GM10847 (cell line): ENCODE measurements around the gene TUBB2B.

Experiments used
- POLR2A ChIP-seq: IDR thresholded peaks from 2 replicates; pipeline ENCODE4 v1.6.1; 2011; ENCODE audit not compliant: insufficient read length; ENCODE audit errors: extremely low read depth

Gene TUBB2B

DNA sequence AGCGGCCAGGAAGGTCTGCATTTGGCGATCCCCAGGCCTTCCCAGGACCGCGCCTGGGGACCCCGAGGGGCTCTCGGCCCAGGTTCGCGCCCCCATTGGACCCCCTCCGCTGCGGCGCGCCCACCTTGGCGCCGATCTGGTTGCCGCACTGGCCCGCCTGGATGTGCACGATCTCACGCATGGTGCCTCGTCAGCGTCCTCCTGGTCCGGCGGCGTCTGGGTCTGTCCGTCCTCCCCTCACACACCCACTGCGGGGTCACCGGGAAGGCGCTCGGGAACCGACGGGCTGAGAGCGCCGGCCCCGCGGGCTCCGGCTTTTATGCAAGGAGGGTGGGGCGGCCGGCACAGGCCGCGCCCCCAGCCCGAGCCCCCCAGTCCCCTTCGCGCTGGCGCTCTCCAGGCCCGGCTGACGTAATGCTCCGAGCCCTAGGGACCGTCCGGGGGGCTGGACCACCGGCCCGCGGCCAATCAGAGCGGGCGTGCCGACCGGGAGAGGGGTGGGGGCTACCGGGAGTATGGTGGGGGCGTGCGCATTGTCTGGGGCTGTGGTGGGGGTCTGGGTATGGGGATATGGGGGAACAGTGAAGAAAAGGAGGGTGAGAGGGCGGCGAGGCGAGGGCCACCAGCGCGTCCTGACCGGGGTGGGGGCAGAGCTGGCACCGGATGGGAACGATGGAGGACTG, at the start of gene TUBB2B:
Gene TUBB2B (minus strand): TSS at position 291 of the 683 bp plus-strand sequence. CDS start 110 bp downstream, at position 181.
- peak; percentile 92 for TF ChIP-seq POLR2A

DNA sequence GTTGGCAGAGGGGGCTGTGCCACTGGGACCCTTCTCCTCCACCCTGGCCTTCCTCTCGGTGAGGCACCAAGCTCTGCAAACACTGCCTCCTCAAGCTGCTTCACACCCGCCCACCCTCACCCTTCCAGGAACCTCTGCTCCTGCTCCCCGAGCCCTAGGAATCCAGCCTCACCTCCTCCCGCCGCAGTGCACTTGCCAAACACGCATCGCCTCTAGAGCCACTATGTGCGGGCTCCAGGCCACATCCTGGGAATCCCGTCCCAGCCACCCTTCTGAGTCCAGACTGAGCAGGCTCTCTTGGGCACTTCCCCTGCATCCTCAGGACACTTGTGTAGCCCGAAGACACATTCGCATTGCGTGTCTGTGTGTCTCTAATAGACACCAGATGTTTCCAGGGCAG, 49.8 kb upstream of the TUBB2B start:
- TF ChIP-seq POLR2A = no peak

DNA sequence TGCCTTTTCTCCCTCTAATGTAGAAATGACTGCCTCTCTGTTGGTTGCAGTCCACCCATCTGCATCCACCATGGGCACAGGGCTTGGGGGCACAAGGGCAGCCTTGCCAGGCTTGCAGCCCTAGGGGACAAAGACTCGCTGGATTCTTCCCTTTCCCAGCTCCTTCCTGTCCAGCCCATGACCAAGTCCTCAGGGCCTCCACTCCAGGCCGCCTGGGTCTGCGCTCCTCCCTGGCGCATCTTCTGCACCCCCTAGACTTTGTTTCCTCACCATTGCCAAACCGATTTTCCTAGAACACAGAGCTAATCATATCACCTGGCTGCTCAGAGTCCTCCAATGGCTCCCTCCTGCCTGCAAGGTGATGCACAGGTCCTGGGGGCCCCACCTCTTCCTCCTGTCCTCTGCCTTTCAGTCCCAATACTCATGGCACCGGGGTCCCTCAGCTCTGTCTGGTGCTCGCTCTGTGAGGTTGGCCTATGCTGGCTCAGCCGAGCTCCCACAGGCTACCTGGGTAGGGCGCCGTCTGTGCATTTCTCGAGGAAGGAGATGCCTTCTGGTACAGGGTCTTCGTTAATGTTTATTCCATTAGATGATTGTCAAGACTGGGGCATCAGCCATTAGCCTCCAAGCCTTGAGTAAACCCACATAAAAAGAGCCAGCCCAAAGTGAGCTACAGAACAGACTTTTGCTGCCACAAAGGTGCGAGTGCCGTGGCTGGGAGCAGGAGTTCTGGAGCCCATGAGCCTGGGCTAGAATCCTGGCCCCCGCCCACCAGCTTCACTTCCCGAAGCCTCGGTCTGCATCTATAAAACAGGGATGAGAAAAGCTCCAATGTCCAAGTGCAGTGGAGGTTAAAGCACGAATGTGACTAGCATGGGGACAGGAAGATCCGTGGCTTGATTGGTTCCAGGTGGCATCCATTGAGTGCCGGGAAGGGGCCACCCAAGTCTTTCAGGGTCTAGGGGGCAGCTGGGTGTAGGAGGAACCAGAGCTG, 49.0 kb upstream of the TUBB2B start:
- no peak for TF ChIP-seq POLR2A

DNA sequence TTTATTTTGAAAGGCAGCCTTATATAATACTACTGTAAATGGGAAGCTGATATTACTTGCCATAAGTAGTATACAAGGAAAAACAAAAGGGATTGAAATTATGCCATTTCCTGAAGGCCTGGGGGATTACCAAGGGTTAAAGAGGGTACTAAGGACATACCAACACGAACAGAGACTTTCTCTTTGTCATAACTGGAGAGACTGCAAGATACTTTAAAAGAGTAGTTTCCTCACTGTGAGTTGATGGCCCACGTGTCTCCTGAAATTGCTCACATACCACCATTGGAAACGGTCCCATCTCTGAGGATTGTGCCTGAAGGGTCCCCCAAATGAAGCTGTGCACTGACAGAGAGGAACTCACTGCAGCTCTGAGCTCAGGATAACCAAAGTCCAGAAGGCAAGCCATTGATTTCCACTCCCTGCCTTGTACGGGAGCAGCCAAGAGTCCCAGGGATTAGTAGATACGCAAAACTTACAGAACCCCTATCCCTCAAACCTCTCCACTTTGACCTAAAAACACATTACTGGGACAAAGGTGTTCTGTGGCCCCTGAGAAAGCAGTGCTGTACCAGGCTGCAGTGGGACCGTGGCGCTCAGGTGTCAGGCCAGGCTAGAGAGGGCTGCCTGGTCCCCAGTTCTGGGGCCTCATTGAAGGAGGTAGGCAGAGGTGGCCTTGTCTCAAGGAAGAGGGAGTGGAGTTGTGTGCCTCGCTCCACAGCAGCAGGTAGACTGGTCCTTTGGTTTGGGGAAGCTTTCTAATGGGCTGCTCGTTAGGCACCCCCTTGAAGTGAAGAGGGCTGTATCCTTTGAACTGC, 46.5 kb upstream of the TUBB2B start:
- TF ChIP-seq POLR2A = no peak

DNA sequence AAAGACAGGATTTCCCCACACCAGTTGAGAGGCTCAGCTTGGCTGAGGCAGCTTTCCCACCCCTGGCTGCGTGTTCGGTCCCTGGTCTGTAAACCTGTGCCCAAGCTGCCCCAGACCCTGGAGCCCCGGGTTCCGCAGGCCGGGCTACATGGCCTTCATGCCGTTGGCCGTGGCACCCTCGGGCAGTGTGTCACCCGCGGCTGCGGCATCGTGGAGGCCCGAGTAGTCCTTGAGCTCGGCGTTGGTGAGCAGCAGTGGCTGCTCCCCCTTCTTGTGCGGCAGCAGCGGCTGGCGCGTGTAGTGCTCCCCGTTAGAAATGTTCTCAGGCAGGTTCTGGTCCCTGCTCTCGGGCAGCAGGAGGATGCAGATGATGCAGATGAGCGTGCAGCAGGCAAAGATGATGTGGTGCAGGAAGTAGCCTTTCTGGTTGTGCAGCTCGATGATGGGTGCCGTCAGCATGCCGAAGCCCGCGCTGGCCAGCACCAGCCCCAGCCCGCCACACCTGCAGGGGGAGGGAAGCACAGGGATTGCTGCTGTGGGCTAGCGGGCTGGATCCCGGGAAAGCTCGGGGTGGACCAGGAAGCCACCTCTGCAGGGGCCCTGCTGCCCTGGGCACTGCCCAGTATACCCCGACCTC, 45.6 kb upstream of the TUBB2B start:
- no peak for TF ChIP-seq POLR2A

DNA sequence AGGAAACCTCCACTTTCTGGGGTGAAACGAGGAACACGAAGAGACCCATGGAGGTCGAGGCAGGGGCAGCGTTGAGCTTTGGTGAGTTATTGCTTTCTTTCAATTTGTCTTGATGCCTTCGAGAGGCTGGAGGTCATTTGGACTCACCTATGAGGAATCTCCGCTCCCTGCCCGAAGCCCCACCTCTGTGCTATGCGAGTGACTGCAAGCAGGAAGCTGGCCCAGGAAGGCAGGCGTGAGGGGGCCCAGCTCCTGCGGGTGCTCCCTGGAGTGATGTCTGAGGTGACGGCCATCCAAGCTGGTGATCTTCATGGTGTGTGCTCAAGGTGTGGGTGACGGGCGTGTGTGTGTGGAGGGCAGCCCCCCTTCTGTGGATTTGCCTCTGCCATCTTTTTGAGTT, 44.3 kb upstream of the TUBB2B start:
- no peak for TF ChIP-seq POLR2A

DNA sequence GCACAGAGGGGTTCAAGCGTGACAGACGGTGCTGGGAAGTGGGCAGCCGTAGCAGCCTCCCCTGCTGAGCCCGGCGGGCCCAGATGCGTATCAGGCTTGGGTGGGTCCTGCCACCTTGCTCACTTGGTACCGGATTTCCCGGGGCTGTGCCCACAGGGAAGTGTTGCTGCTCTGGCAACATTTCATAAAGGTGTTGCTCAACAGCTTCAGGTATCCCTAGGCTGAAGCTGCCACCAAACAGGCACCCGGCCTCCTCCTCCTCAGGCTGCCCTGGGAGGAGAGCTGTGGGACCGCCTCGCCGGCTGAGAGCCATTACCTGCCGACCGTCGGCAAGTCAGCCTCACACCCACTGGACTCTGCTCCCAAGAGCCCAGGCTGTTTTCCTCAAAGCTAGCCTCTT, 42.8 kb upstream of the TUBB2B start:
- no peak for TF ChIP-seq POLR2A

DNA sequence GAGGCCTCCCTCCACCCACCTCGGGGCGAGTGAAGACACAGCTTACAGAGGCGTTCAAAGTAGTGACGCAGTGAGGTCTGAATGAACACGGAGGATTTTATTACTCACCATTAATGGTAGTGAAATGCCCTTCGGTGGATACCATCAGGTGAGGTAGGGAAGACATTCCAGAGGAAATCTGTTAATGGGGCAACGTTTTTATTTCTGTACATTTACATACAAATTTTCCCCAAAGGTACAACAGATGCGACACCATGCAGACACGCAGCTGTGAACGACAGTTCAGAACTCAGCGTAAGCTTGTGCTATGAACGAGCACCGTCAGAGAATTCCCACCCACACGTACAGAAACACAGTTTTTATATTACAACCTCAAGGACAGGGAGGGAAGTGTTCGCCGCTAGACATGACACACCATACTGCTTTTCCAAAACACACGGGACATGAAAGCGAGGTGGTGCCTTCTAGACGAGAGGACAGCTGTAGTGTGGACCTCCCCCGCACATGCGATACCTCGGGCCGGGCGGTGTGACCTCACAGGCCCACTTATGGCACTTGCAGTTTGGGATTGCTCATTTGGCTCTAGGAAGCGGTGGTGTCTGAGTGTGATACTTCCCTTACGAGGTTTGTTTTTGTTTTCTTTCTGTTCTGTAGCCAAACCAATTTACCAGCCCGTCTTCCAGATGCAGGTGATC, 42.0 kb upstream of the TUBB2B start:
- no peak for TF ChIP-seq POLR2A

DNA sequence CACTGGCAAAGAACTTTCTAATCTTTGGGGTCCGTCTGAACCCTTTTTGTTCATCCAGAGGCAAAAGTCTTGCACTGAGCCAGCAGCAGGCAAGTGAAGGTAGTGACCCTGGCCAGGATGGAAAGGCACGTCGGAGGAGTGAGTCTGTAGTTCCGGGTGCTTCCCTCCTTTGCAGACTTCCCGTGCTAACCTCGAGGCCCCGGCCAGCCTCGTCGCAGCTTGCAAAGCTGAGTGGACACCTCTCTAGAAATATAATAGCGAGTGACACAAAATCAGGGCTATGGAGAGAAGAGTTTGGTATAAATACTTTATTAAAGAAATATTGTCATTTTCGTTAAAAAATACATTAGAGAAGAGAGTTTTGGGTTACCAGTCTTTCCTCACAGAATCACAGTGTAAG, 41.2 kb upstream of the TUBB2B start:
- TF ChIP-seq POLR2A = no peak

DNA sequence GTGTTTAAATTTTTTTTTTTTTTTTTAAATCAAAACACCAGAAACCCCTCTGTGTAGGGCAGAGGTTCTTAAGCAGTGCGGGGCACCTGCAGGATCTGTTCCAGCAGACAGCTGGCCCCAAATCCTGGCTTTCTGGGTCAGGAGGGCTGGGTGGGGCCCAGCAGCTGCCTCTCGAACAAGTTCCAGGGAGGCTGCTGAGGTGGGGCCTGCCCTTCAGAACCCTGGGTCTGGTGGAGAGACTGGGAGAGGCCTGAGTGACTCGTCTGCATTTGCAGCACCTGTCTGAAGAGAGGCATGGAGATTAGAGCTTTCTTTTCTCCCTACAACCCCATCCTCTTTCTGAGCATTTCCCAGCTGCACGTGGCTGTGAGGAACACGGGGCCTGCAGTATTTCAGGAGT, 39.7 kb upstream of the TUBB2B start:
- no peak for TF ChIP-seq POLR2A

DNA sequence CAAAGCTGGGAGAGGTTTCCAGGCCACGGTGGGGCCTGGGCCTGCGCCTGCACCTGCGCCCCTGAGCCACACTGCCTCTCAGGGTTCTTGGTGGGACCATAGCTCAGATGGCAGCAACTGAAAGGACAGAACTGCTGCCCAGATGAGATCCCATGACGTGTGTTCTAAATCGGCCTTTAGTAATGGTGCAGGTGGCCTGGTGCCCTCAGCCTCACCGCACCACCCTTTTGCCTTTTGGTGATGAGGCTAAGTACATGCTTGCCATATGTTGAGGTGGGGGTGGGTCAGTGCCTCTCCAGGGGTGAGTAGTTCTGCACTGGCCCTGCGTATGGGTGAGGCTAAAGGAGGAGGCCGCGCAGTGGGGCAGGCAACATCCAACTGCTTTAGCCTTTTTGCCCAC, 38.7 kb upstream of the TUBB2B start:
- no peak for TF ChIP-seq POLR2A

DNA sequence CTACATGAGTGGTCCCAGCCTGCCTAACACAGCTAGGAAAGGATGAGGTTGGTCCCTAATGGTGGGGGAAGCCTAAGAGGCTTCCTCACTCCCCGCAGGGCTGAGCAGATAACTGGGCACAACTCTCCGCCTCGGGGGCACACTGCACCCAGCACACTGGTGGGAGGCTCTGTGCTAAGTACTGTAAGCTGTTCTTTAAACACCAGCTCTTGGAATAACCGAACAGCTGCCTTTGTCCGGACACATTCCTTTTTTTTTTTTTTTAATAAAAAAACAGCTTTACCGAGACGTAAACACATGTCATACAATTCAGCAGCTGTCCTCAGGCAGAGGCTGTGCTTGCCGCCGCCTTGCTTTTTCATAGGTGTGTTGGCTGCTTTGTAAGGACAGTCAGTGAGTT, 38.2 kb upstream of the TUBB2B start:
- TF ChIP-seq POLR2A = no peak

DNA sequence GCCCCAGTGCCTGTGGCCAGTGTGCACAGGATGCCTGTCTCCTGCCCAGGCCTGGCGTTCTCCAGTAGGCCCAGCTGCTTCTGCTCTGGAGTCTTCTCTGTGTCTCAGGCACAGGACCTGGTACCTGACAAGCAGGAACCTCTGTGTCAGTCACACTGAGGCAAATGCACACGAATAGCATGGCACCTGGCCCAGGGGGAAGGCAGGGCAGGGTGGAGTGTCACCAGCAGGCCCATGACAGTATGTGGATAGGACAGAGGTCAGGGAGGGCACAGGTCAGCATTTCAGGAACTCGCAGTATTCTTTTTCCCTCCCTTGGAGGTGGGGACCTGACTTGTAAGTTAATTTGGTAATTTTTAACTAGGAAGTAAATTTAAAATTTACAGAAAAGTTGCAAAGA, 36.9 kb upstream of the TUBB2B start:
- no peak for TF ChIP-seq POLR2A

DNA sequence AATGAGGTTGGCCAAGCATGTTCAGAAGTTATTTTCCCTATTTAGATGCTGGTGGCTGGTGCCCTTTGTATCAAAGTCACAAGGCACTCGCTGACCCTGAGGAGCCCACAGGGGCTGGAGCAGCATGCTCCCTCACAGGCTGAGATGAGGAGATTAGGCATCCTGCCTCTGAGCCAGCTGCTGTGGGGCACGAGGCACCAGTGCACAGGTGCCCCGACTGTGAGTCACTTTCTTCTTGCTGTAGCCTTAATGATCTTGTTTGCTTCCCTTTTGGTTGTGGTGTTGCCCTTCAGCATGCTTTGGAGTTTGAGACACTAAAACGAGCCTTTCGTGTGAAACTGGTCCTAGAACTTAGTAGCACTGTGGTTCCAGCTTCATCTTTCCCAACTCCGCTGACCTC, 35.6 kb upstream of the TUBB2B start:
- no peak for TF ChIP-seq POLR2A

DNA sequence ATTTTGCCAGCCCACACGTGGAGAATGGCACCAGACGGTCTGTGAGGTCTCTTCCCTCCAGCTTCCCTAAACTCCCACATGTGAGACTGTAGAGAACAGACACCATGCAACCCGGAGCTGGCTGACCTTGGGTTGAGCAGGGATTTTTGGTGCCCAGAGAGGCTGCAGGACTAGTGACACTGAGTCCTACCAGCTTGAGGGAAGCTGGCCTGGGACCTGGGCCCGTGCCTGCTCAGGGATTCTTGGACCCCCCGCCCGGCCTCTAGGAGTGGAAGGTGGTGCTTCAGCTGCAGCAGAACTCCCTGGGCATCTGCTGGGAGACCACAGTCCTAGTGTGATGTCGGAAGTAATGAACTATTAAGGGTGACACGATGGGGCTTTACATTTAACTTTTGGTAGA, 34.5 kb upstream of the TUBB2B start:
- no peak for TF ChIP-seq POLR2A

DNA sequence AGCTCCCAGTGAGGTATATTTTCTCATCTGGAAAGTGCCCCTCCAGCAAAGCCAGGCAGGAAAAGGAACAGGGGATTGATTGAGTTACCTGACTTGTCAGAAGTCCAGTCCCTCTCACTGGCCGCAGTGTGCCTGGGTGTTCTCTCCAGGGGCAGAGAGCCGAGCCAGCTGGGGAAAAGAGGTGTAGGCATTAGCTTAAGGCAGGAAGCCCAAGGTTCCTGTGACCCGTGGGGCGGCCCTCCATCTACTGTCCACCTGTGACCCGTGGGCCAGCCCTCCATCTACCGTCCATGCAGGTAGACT, 34.0 kb upstream of the TUBB2B start:
- no peak for TF ChIP-seq POLR2A
